ENCODE data around the gene TSPAN10. TPM values are rescaled to one million over a fixed set of nuclear protein-coding genes. Genes with fewer than 3 reads are reported as not detected.
"Not testable (repeated sequence)": the region's sequence is repeated elsewhere in the genome, so short reads cannot be mapped to it uniquely, and the experiment has no call there.

The TSPAN10 gene
- total RNA-seq, 2 donors from 2014 or later = 1.3 to 1.8 TPM

GRCh38 chr17:81612172-81612970 is 24.6 kb upstream of the TSPAN10 start:
- 91 to 97% methylated on average over 13 to 15 of the region's 16 CpGs for WGBS, 2 experiments (ENCODE audit: insufficient coverage in 1 of 2, insufficient read length in 1 of 2)
- peaks cover 86% of the 10 kb centered on the region for H3K36me3 ChIP-seq (ENCODE audit: control insufficient read depth, insufficient read depth, low read length)
- no peak overlapping the region for H3K4me3 ChIP-seq (ENCODE audit: low read length)
- H3K9ac ChIP-seq (ENCODE audit: extremely low read depth, low read length, poor library complexity, severe bottlenecking) = no peak overlapping the region
- Mint-ChIP-seq H3K9me3 (peaks cover 8% of the 10 kb centered on the region), H3K27ac (no peak overlapping the region), H3K4me3 (no peak overlapping the region), H3K27me3 (ENCODE audit: insufficient read depth) (no peaks in the 10 kb centered on the region), H3K4me1 (no peaks in the 10 kb centered on the region), H3K36me3 (ENCODE audit: low read depth) (peaks cover 78% of the 10 kb centered on the region)
- H3K9me3 ChIP-seq (ENCODE audit: control insufficient read depth, low read length) = peaks cover 7% of the 10 kb centered on the region
- no peak for DNase-seq
- no peaks in the 10 kb centered on the region for H3K27me3 ChIP-seq (ENCODE audit: control insufficient read depth, insufficient read depth, low read length, poor library complexity, severe bottlenecking)
- no peak for TF ChIP-seq CTCF (conservative IDR thresholded peaks at IDR 0.05)
- H3K27ac ChIP-seq (ENCODE audit: low read depth, low read length) = no peak overlapping the region
- no peaks in the 10 kb centered on the region for H3K4me1 ChIP-seq (ENCODE audit: control insufficient read depth, insufficient read depth, low read length)

- H3K9ac ChIP-seq (ENCODE audit: extremely low read depth, low read length, poor library complexity, severe bottlenecking) = no peak overlapping the region
- no peak overlapping the region for H3K4me3 Mint-ChIP-seq
- H3K4me1 ChIP-seq (ENCODE audit: control insufficient read depth, insufficient read depth, low read length) = no peaks in the 10 kb centered on the region
- no peak overlapping the region for H3K4me3 ChIP-seq (ENCODE audit: low read length)
- no peak for DNase-seq
- H3K27me3 Mint-ChIP-seq (ENCODE audit: insufficient read depth) = no peaks in the 10 kb centered on the region
- no peaks in the 10 kb centered on the region for H3K27me3 ChIP-seq (ENCODE audit: control insufficient read depth, insufficient read depth, low read length, poor library complexity, severe bottlenecking)
- H3K9me3 Mint-ChIP-seq = peaks cover 20% of the 10 kb centered on the region
- no peak overlapping the region for H3K27ac ChIP-seq (ENCODE audit: low read depth, low read length)
- peaks cover 70% of the 10 kb centered on the region for H3K36me3 ChIP-seq (ENCODE audit: control insufficient read depth, insufficient read depth, low read length)
- H3K27ac Mint-ChIP-seq = no peak overlapping the region
- 92 to 100% methylated on average over 3 to 4 of the region's 4 CpGs for WGBS, 2 experiments (ENCODE audit: insufficient coverage in 1 of 2, insufficient read length in 1 of 2)
- no peaks in the 10 kb centered on the region for H3K4me1 Mint-ChIP-seq
- peaks cover 16% of the 10 kb centered on the region for H3K9me3 ChIP-seq (ENCODE audit: control insufficient read depth, low read length)
- no peak for TF ChIP-seq CTCF (conservative IDR thresholded peaks at IDR 0.05)
- peaks cover 77% of the 10 kb centered on the region for H3K36me3 Mint-ChIP-seq (ENCODE audit: low read depth)
Measured at GRCh38 chr17:81615401-81615930, 21.5 kb upstream of the TSPAN10 start.

GRCh38 chr17:81616877-81617276 is 20.1 kb upstream of the TSPAN10 start:
- Histone ChIP-seq H3K4me1 (ENCODE audit: control insufficient read depth, insufficient read depth, low read length) (no peaks in the 10 kb centered on the region), H3K27me3 (ENCODE audit: control insufficient read depth, insufficient read depth, low read length, poor library complexity, severe bottlenecking) (no peaks in the 10 kb centered on the region), H3K36me3 (ENCODE audit: control insufficient read depth, insufficient read depth, low read length) (peaks cover 77% of the 10 kb centered on the region), H3K4me3 (ENCODE audit: low read length) (no peak overlapping the region), H3K9ac (ENCODE audit: extremely low read depth, low read length, poor library complexity, severe bottlenecking) (no peak overlapping the region), H3K27ac (ENCODE audit: low read depth, low read length) (no peak overlapping the region), H3K9me3 (ENCODE audit: control insufficient read depth, low read length) (peaks cover 16% of the 10 kb centered on the region)
- no peak for TF ChIP-seq CTCF (conservative IDR thresholded peaks at IDR 0.05)
- Mint-ChIP-seq H3K27me3 (ENCODE audit: insufficient read depth) (no peaks in the 10 kb centered on the region), H3K36me3 (ENCODE audit: low read depth) (peaks cover 88% of the 10 kb centered on the region), H3K9me3 (peaks cover 20% of the 10 kb centered on the region), H3K4me1 (no peaks in the 10 kb centered on the region), H3K27ac (no peak overlapping the region), H3K4me3 (no peak overlapping the region)
- no peak for DNase-seq
- 42 to 58% methylated on average over 5 to 7 of the region's 7 CpGs for WGBS, 2 experiments (ENCODE audit: insufficient coverage in 1 of 2, insufficient read length in 1 of 2)

GRCh38 chr17:81618307-81618706 is 18.7 kb upstream of the TSPAN10 start:
- not testable (repeated sequence) for H3K4me1 Mint-ChIP-seq; DNase-seq; H3K4me1 ChIP-seq (ENCODE audit: control insufficient read depth, insufficient read depth, low read length); H3K27me3 Mint-ChIP-seq (ENCODE audit: insufficient read depth); H3K27me3 ChIP-seq (ENCODE audit: control insufficient read depth, insufficient read depth, low read length, poor library complexity, severe bottlenecking); H3K27ac ChIP-seq (ENCODE audit: low read depth, low read length); H3K4me3 ChIP-seq (ENCODE audit: low read length); H3K9ac ChIP-seq (ENCODE audit: extremely low read depth, low read length, poor library complexity, severe bottlenecking); H3K27ac Mint-ChIP-seq; H3K4me3 Mint-ChIP-seq
- Histone ChIP-seq H3K36me3 (ENCODE audit: control insufficient read depth, insufficient read depth, low read length) (peaks cover 76% of the 10 kb centered on the region), H3K9me3 (ENCODE audit: control insufficient read depth, low read length) (peaks cover 16% of the 10 kb centered on the region)
- no CpG with 5 or more reads among the region's 36 CpGs for WGBS, 2 experiments (ENCODE audit: insufficient coverage in 1 of 2, insufficient read length in 1 of 2)
- H3K36me3 Mint-ChIP-seq (ENCODE audit: low read depth) = peaks cover 82% of the 10 kb centered on the region
- peaks cover 20% of the 10 kb centered on the region for H3K9me3 Mint-ChIP-seq
